Prostate gland (tissue), 2 donors: Measurements from ENCODE around the gene TGFB1I1. TPM values are rescaled to one million over a fixed set of nuclear protein-coding genes. Genes with fewer than 3 reads are reported as not detected.

Source experiments
- DNase-seq: peaks from one replicate; pipeline ENCODE4 v3.0.0-alpha.2; 2019; ENCODE audit warnings: low spot score
- H3K27ac ChIP-seq, 2 donors: fragments of 200-600 bp; sonication (generic); 2 replicates each; pipeline ENCODE4 v1.5.1; 2017 to 2019
- H3K27me3 ChIP-seq: fragments of 200-600 bp; sonication (generic); replicated peaks from 2 replicates; pipeline ENCODE4 v1.5.1; 2019; ENCODE audit not compliant: insufficient read depth
- H3K36me3 ChIP-seq, 2 donors: fragments of 200-600 bp; sonication (generic); 1 replicate in 1 of 2; 2 replicates in 1 of 2; pipeline versions ENCODE4 v1.5.1 to v1.8.1; 2017 to 2019
- H3K4me1 ChIP-seq: fragments of 200-600 bp; sonication (generic); replicated peaks from 2 replicates; pipeline ENCODE4 v1.5.1; 2019
- H3K4me3 ChIP-seq, 2 donors: fragments of 200-600 bp; sonication (generic); 2 replicates each; pipeline ENCODE4 v1.5.1; 2017 to 2019
- H3K9me3 ChIP-seq: fragments of 200-600 bp; sonication (generic); 2 replicates; pipeline ENCODE4 v1.5.1; 2017
- POLR2A ChIP-seq: fragments of 450-650 bp; IDR thresholded peaks from one replicate; pipeline ENCODE4 v1.6.1; 2016; ENCODE audit warnings: antibody characterized with exemption, mild to moderate bottlenecking
- POLR2AphosphoS5 ChIP-seq: sonication (generic); formaldehyde crosslinking; IDR thresholded peaks from one replicate; pipeline ENCODE4 v1.6.1; 2017; ENCODE audit warnings: antibody characterized with exemption
- WGBS: methylation state at CpG from one replicate; pipeline ENCODE4 v1.1.5; 2018; 5-methylcytosine and 5-hydroxymethylcytosine counted together
- intact Hi-C: fragments of 100-400 bp; cut with DNase I; formaldehyde crosslinking; loops from one replicate; pipeline ENCODE4 v1.14.2; 2022
- total RNA-seq, 2 donors: library from RNA; depleted of rRNA; stranded (reverse); fragments of >200 nt; gene quantifications; one replicate each; pipeline ENCODE4 v1.1.0, GENCODE V29; 2016
- TF ChIP-seq, protein P1 (sequence below), 4 experiments: fragments of 200-600 bp in 2 of 4; fragments of 450-650 bp in 2 of 4; sonication (generic) in 2 of 4; IDR thresholded peaks; 1 replicate in 3 of 4; 2 replicates in 1 of 4; pipeline ENCODE4 v1.5.1; 2016 to 2019; ENCODE audit warnings: antibody characterized with exemption in 4 of 4, mild to moderate bottlenecking in 2 of 4, moderate library complexity in 2 of 4

Gene TGFB1I1
- total RNA-seq, 2 donors from 2014 or later = 62.0 to 115 TPM

GRCh38 chr16:31452631-31453106, 19.3 kb upstream of the TGFB1I1 start:
- peaks cover 21% of the 10 kb centered on the region for H3K4me1 ChIP-seq
- TF ChIP-seq, protein P1, sequence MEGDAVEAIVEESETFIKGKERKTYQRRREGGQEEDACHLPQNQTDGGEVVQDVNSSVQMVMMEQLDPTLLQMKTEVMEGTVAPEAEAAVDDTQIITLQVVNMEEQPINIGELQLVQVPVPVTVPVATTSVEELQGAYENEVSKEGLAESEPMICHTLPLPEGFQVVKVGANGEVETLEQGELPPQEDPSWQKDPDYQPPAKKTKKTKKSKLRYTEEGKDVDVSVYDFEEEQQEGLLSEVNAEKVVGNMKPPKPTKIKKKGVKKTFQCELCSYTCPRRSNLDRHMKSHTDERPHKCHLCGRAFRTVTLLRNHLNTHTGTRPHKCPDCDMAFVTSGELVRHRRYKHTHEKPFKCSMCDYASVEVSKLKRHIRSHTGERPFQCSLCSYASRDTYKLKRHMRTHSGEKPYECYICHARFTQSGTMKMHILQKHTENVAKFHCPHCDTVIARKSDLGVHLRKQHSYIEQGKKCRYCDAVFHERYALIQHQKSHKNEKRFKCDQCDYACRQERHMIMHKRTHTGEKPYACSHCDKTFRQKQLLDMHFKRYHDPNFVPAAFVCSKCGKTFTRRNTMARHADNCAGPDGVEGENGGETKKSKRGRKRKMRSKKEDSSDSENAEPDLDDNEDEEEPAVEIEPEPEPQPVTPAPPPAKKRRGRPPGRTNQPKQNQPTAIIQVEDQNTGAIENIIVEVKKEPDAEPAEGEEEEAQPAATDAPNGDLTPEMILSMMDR (IDR thresholded peaks at IDR 0.05) = no peak
- TF ChIP-seq POLR2AphosphoS5 (peak; percentile 29), POLR2A (no peak)

GRCh38 chr16:31453255-31454204, 18.4 kb upstream of the TGFB1I1 start:
- DNase-seq = no peak
- intact Hi-C loops = no loop called here
- no peaks in the 10 kb centered on the region for H3K9me3 ChIP-seq
- no peak overlapping the region for H3K4me3 ChIP-seq
- peak overlapping the region; percentile 28 to 41 for H3K27ac ChIP-seq
- 41% methylated on average over 19 of the region's 20 CpGs for WGBS
- no peaks in the 10 kb centered on the region for H3K36me3 ChIP-seq
- H3K4me1 ChIP-seq = peaks cover 26% of the 10 kb centered on the region
- H3K27me3 ChIP-seq = no peaks in the 10 kb centered on the region
- TF ChIP-seq POLR2A = no peak
- TF ChIP-seq, protein P1 (IDR thresholded peaks at IDR 0.05) = no peak
- no peak for TF ChIP-seq POLR2AphosphoS5

More at GRCh38 chr16:31452631-31453106, 19.3 kb upstream of the TGFB1I1 start:
- 32% methylated on average over 3 of the region's 3 CpGs for whole genome bisulfite sequencing
- no peaks in the 10 kb centered on the region for H3K27me3 ChIP-seq
- DNase-seq = no peak
- no peaks in the 10 kb centered on the region for H3K36me3 ChIP-seq
- no peaks in the 10 kb centered on the region for H3K9me3 ChIP-seq
- H3K4me3 ChIP-seq = no peak overlapping the region
- H3K27ac ChIP-seq = peak overlapping the region; percentile 14 to 41
- intact Hi-C loops = no loop called here

DNA sequence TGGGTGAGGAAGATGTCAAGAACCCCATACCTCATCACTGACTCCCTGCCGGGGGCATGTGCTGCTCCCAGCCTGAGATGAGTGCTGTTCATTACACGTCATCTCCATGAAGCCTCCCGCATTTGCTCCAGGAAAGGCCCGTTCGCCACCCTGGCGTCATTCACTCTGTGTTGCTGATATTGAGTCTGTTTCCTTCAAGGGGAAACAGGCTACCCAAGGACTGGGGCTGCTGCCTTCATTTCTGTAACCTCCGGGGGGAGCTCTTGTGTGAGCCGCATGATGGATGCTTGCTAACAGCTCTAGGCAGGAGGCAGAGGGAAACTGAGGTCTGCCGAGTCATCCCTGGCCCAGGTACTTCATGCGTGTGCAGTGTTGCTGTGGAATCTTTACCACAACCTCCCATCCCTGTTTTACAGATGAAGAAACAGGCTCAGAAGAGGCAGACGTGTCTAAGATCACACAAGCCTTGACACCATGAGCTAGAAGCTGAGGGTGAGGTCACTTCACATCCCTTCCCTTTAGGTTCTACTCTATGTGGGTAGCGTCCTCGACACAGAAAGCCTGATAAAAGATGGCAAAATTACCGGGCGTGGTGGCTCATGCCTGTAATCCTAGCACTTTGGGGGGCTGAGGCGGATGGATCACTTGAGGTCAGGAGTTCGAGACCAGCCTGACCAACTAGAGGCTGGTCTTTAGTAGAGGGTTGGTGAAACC, 16.2 kb upstream of the TGFB1I1 start:
- no peaks in the 10 kb centered on the region for H3K27me3 ChIP-seq
- TF ChIP-seq, protein P1 (IDR thresholded peaks at IDR 0.05) = no peak
- TF ChIP-seq POLR2AphosphoS5 (no peak), POLR2A (no peak)

GRCh38 chr16:31456988-31457360, 15.0 kb upstream of the TGFB1I1 start:
- no peak for DNase-seq
- intact Hi-C loops = loop anchor here (5.0 kb wide), 1 partner anchor 425 kb away; the partner anchor contains the start of gene STX4
- Histone ChIP-seq H3K9me3 (no peaks in the 10 kb centered on the region), H3K27me3 (no peaks in the 10 kb centered on the region), H3K4me1 (peaks cover 20% of the 10 kb centered on the region), H3K27ac (no peak overlapping the region), H3K36me3 (no peaks in the 10 kb centered on the region), H3K4me3 (no peak overlapping the region)
- 79% methylated on average over 8 of the region's 8 CpGs for WGBS
- no peak for TF ChIP-seq POLR2AphosphoS5
- TF ChIP-seq, protein P1 (IDR thresholded peaks at IDR 0.05) = no peak
- TF ChIP-seq POLR2A = no peak

More for the DNA sequence above, 16.2 kb upstream of the TGFB1I1 start:
- peaks cover 26% of the 10 kb centered on the region for H3K4me1 ChIP-seq
- H3K36me3 ChIP-seq = no peaks in the 10 kb centered on the region
- H3K9me3 ChIP-seq = no peaks in the 10 kb centered on the region
- no peak overlapping the region for H3K27ac ChIP-seq
- no peak overlapping the region for H3K4me3 ChIP-seq
- WGBS = 69% methylated on average over 17 of the region's 17 CpGs
- no peak for DNase-seq
- intact Hi-C loops = loop anchor here (5.0 kb wide), 1 partner anchor 423 kb away; the partner anchor contains the start of gene STX4
